Ectodermal cell (in vitro differentiated cells): ENCODE results near the gene PNLDC1.
"Not testable (repeated sequence)": the region's sequence is repeated elsewhere in the genome, so short reads cannot be mapped to it uniquely, and the experiment has no call there.

Experiments
- H3K27ac ChIP-seq: 2 replicates; pipeline ENCODE4 v1.7.0; 2013; ENCODE audit warnings: mild to moderate bottlenecking, low read depth, low read length; ENCODE audit not compliant: insufficient read depth, poor library complexity, severe bottlenecking
- H3K27me3 ChIP-seq: 2 replicates; pipeline ENCODE4 v1.7.0; 2013; ENCODE audit warnings: mild to moderate bottlenecking, low read length; ENCODE audit not compliant: insufficient read depth, control insufficient read depth, poor library complexity, severe bottlenecking
- H3K36me3 ChIP-seq: one replicate; pipeline ENCODE4 v1.7.0; 2013; ENCODE audit warnings: low read length; ENCODE audit not compliant: control insufficient read depth, insufficient read depth
- H3K4me1 ChIP-seq: one replicate; pipeline ENCODE4 v1.7.0; 2013; ENCODE audit warnings: low read length; ENCODE audit not compliant: control insufficient read depth, insufficient read depth
- H3K4me3 ChIP-seq: 2 replicates; pipeline ENCODE4 v1.7.0; 2013; ENCODE audit warnings: low read depth, low read length, control low read depth; ENCODE audit not compliant: insufficient read depth
- H3K9me3 ChIP-seq: 2 replicates; pipeline ENCODE4 v1.7.0; 2013; ENCODE audit warnings: mild to moderate bottlenecking, low read length, moderate library complexity; ENCODE audit not compliant: control insufficient read depth
- WGBS, 2 experiments: methylation state at CpG; one replicate each; pipeline ENCODE4 v1.1.7; 2013; ENCODE audit warnings: missing lambda C conversion rate in 2 of 2; 5-methylcytosine and 5-hydroxymethylcytosine counted together

Gene PNLDC1

GRCh38 chr6:159844737-159845645, 44.9 kb downstream of the PNLDC1 start:
- WGBS, 2 experiments: 80 to 86% methylated on average over 12 to 13 of the region's 13 CpGs

GRCh38 chr6:159848552-159848951, 48.5 kb downstream of the PNLDC1 start:
- 92 to 93% methylated on average over 5 of the region's 5 CpGs for WGBS, 2 experiments
- H3K4me3 ChIP-seq, H3K4me1 ChIP-seq, H3K9me3 ChIP-seq, H3K27ac ChIP-seq, H3K27me3 ChIP-seq, H3K36me3 ChIP-seq: not testable (repeated sequence)

More at GRCh38 chr6:159844737-159845645, 44.9 kb downstream of the PNLDC1 start:
- H3K27ac ChIP-seq: no peak overlapping the region
- no peaks in the 10 kb centered on the region for H3K9me3 ChIP-seq
- H3K4me1 ChIP-seq: no peaks in the 10 kb centered on the region
- H3K36me3 ChIP-seq: no peaks in the 10 kb centered on the region
- no peaks in the 10 kb centered on the region for H3K27me3 ChIP-seq
- no peak overlapping the region for H3K4me3 ChIP-seq

DNA sequence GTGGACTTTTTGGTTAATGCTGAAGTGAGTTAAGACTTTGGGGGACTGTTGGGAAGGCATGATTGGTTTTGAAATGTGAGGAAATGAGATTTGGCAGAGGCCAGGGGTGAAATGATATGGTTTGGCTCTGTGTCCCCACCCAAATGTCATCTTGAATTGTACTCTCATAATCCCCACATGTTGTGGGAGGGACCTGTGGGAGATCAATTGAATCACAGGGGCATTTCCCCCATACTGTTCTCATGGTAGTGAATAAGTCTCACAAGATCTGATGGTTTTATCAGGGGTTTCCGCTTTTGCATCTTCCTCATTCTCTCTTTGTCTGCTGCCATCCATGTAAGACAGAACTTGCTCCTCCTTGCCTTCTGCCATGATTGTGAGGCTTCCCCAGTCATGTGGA, 49.8 kb downstream of the PNLDC1 start:
- not testable (repeated sequence) for H3K36me3 ChIP-seq, H3K4me1 ChIP-seq, H3K27ac ChIP-seq, H3K4me3 ChIP-seq, H3K9me3 ChIP-seq, H3K27me3 ChIP-seq
- WGBS, 2 experiments: 92 to 100% methylated on average over 1 of the region's 1 CpG

DNA sequence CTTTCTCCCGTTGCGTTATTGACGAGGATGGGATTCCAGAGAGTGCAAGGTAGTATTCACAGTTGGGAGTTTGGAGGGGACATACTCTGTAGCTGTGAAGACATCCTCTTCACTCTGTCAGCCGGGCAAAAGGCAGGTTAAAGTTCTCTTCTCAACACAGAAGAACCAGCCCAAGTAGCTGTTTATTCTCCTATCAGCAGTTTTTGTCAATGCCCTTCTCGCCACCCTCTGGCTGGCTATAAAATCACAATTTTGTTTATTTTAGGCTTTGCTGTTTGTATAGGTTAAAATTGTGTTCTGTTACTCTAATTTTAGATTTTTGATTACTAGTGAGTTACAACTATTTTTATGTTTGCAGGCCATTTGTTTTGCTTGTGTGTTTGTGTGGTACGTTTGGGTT, 52.8 kb downstream of the PNLDC1 start:
- H3K4me3 ChIP-seq: no peak overlapping the region
- H3K36me3 ChIP-seq: no peaks in the 10 kb centered on the region
- WGBS, 2 experiments: 78 to 86% methylated on average over 5 to 6 of the region's 6 CpGs
- H3K27me3 ChIP-seq: no peaks in the 10 kb centered on the region
- no peaks in the 10 kb centered on the region for H3K9me3 ChIP-seq
- no peaks in the 10 kb centered on the region for H3K4me1 ChIP-seq
- H3K27ac ChIP-seq: no peak overlapping the region

GRCh38 chr6:159853754-159854153, 53.7 kb downstream of the PNLDC1 start:
- Histone ChIP-seq H3K27me3 (no peaks in the 10 kb centered on the region), H3K9me3 (no peaks in the 10 kb centered on the region), H3K36me3 (no peaks in the 10 kb centered on the region), H3K27ac (no peak overlapping the region), H3K4me1 (no peaks in the 10 kb centered on the region), H3K4me3 (no peak overlapping the region)

GRCh38 chr6:159854959-159855358, 54.9 kb downstream of the PNLDC1 start:
- no peaks in the 10 kb centered on the region for H3K9me3 ChIP-seq
- no peak overlapping the region for H3K4me3 ChIP-seq
- WGBS, 2 experiments: 95 to 100% methylated on average over 2 to 3 of the region's 3 CpGs
- no peaks in the 10 kb centered on the region for H3K36me3 ChIP-seq
- no peaks in the 10 kb centered on the region for H3K4me1 ChIP-seq
- no peak overlapping the region for H3K27ac ChIP-seq
- H3K27me3 ChIP-seq: no peaks in the 10 kb centered on the region

DNA sequence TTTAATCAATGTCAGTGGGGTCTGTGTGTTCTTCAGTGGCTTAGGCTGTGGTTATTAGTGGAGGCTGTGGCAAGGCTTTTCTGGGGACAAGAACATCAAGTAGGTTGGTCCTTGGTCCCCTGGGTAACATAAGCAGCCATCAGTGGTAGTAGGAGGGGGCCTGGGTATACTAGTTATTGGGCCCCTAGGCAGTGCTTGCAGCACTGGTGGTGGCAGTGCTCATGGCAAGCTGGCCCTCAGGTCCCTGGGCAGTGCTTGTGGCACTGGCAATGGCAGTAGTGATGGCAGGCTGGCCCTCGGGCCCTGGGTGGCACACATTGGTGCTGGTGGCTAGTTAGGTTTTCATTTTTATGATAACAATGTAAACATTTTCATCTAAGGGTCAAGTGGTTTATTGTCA, 58.2 kb downstream of the PNLDC1 start:
- Histone ChIP-seq H3K27ac (no peak overlapping the region), H3K4me1 (no peaks in the 10 kb centered on the region), H3K27me3 (no peaks in the 10 kb centered on the region), H3K9me3 (no peaks in the 10 kb centered on the region), H3K4me3 (no peak overlapping the region), H3K36me3 (no peaks in the 10 kb centered on the region)
- 85 to 89% methylated on average over 1 of the region's 1 CpG for WGBS, 2 experiments

GRCh38 chr6:159860482-159860881, 60.4 kb downstream of the PNLDC1 start:
- H3K27me3 ChIP-seq: no peaks in the 10 kb centered on the region
- no peaks in the 10 kb centered on the region for H3K4me1 ChIP-seq
- WGBS, 2 experiments: 86 to 100% methylated on average over 1 of the region's 1 CpG
- H3K27ac ChIP-seq: no peak overlapping the region
- no peaks in the 10 kb centered on the region for H3K36me3 ChIP-seq
- H3K4me3 ChIP-seq: no peak overlapping the region
- H3K9me3 ChIP-seq: no peaks in the 10 kb centered on the region

DNA sequence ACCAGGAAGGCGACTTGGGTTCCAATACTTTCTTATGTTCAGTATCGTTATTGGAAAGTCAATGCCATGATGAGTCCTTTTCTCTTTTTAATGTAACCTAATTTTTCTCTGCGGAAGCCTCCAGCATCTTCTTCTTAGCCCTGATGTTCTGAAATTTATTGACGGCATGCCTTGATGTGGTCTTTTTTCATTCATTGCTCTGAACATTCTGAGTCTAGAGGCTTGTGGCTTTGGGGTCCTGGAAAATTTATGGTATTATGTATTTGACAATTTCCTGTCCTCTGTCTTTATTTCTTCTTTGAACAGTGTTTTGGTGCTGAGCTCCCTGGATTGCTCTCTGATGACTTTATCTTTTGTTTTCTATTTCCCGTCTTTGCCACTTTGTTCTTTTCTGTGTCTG, 62.0 kb downstream of the PNLDC1 start:
- Histone ChIP-seq H3K4me1 (no peaks in the 10 kb centered on the region), H3K9me3 (no peaks in the 10 kb centered on the region), H3K36me3 (no peaks in the 10 kb centered on the region), H3K27me3 (no peaks in the 10 kb centered on the region), H3K4me3 (no peak overlapping the region), H3K27ac (no peak overlapping the region)
- 90 to 93% methylated on average over 5 of the region's 5 CpGs for WGBS, 2 experiments

- not testable (repeated sequence) for H3K4me1 ChIP-seq, H3K4me3 ChIP-seq, H3K36me3 ChIP-seq, H3K9me3 ChIP-seq, H3K27me3 ChIP-seq, H3K27ac ChIP-seq
- WGBS, 2 experiments: 42 to 47% methylated on average over 5 of the region's 5 CpGs
Measured at GRCh38 chr6:159863341-159863740, 63.3 kb downstream of the PNLDC1 start.
